Fibroblast of lung (primary cell): ENCODE data around the gene UBR4. TPM values are rescaled to one million over a fixed set of nuclear protein-coding genes. Genes with fewer than 3 reads are reported as not detected.

Experiments used
- DNase-seq, 2 donors: peaks; one replicate each; pipeline versions ENCODE4 v3.0.0 to v3.0.0-alpha.2; 2010; ENCODE audit warnings: low read depth in 2 of 2
- H2AFZ ChIP-seq: 2 replicates; pipeline ENCODE4 v1.5.1; 2012; ENCODE audit warnings: low read length, control low read depth, inconsistent platforms
- H3K27ac ChIP-seq: 2 replicates; pipeline ENCODE4 v1.5.1; 2011; ENCODE audit warnings: low read length, control low read depth; ENCODE audit not compliant: insufficient read depth
- H3K27me3 ChIP-seq: 2 replicates; pipeline ENCODE4 v1.5.1; 2011; ENCODE audit warnings: mild to moderate bottlenecking, low read length; ENCODE audit not compliant: control insufficient read depth, insufficient read depth
- H3K36me3 ChIP-seq: 2 replicates; pipeline ENCODE4 v1.5.1; 2011; ENCODE audit warnings: low read length; ENCODE audit not compliant: control insufficient read depth, insufficient read depth
- H3K4me1 ChIP-seq: 2 replicates; pipeline ENCODE4 v1.5.1; 2011; ENCODE audit warnings: low read length; ENCODE audit not compliant: control insufficient read depth, insufficient read depth; ENCODE audit errors: extremely low read depth
- H3K4me2 ChIP-seq: 2 replicates; pipeline ENCODE4 v1.5.1; 2011; ENCODE audit warnings: low read length, control low read depth; ENCODE audit not compliant: insufficient read depth; ENCODE audit errors: extremely low read depth
- H3K4me3 ChIP-seq, 4 experiments: fragments of 200-600 bp in 1 of 4; sonication (generic) in 1 of 4; replicated peaks in 1 of 4; 2 replicates each; pipeline ENCODE4 v1.5.1; 2011 to 2016; ENCODE audit warnings: low read length in 4 of 4, low read depth in 3 of 4, mild to moderate bottlenecking in 3 of 4, control low read depth in 2 of 4, inconsistent platforms in 1 of 4, mixed read lengths in 1 of 4; ENCODE audit not compliant: insufficient read depth in 1 of 4; ENCODE audit errors: control extremely low read depth in 1 of 4
- H3K79me2 ChIP-seq: 2 replicates; pipeline ENCODE4 v1.5.1; 2012; ENCODE audit warnings: mild to moderate bottlenecking, low read length, inconsistent platforms; ENCODE audit not compliant: control insufficient read depth, insufficient read depth
- H3K9ac ChIP-seq: 2 replicates; pipeline ENCODE4 v1.5.1; 2011; ENCODE audit warnings: mild to moderate bottlenecking, low read length, control low read depth; ENCODE audit not compliant: insufficient read depth
- H3K9me3 ChIP-seq: 2 replicates; pipeline ENCODE4 v1.5.1; 2012; ENCODE audit warnings: low read depth, low read length; ENCODE audit not compliant: control insufficient read depth, insufficient read depth
- H4K20me1 ChIP-seq: 2 replicates; pipeline ENCODE4 v1.5.1; 2011; ENCODE audit warnings: low read length; ENCODE audit not compliant: control insufficient read depth, insufficient read depth; ENCODE audit errors: extremely low read depth
- CTCF ChIP-seq, 2 donors: IDR thresholded peaks in 1 of 2; conservative IDR thresholded peaks in 1 of 2; 1 replicate in 1 of 2; 2 replicates in 1 of 2; pipeline ENCODE4 v1.5.1; 2011 to 2012; ENCODE audit warnings: low read length in 2 of 2, control low read depth in 1 of 2, inconsistent platforms in 1 of 2, low read depth in 1 of 2, mild to moderate bottlenecking in 1 of 2
- EZH2 ChIP-seq: IDR thresholded peaks from 2 replicates; pipeline ENCODE4 v1.5.1; 2012; ENCODE audit warnings: low read length, control low read depth, mild to moderate bottlenecking; ENCODE audit errors: missing control alignments
- polyA plus RNA-seq, 2 donors: library from polyadenylated mRNA; depleted of rRNA in 1 of 2; stranded (reverse) in 1 of 2; unstranded in 1 of 2; fragments of >200 nt; gene quantifications; 2 replicates each; pipeline ENCODE4 v1.2.1, GENCODE V29; 2011 to 2012; ENCODE audit warnings: missing spikeins in 1 of 2
- total RNA-seq: library from RNA; depleted of rRNA; stranded (reverse); fragments of >200 nt; gene quantifications from 2 replicates; pipeline ENCODE4 v1.2.1, GENCODE V29; 2014

Gene UBR4
- total and polyA plus RNA-seq, 2 donors (not counting 1 experiment from before 2014, with no cell fraction given): 32.0 to 164 TPM

DNA sequence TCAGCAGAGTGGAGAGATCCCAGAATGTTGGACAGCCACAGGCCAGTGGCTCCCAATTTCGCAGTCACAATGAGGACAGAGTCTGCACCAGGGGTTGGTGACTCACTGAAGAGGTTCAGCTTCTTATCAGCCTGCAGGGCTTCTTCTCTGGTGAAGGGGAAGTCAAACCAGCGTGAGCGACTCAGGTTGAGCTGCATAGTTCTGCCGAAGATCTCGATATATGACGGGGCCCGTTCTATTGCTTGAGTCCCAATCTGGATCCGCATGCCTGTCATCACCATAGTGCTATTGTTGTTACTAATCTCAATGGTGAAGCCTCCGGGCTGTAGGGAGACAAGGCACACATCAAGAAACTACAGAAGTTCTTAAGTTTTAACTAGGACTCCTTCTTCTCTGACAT, 58.5 kb downstream of the UBR4 start:
- Histone ChIP-seq H3K4me1 (no peaks in the 10 kb centered on the region), H4K20me1 (no peaks in the 10 kb centered on the region)

GRCh38 chr1:19149736-19150135, 60.3 kb downstream of the UBR4 start:
- no peaks in the 10 kb centered on the region for H3K4me1 ChIP-seq
- no peak overlapping the region for H3K4me3 ChIP-seq
- H3K9ac ChIP-seq: no peak overlapping the region
- H3K36me3 ChIP-seq: peaks cover 40% of the 10 kb centered on the region
- H2AFZ ChIP-seq: no peak overlapping the region
- DNase-seq: no peak
- no peak for TF ChIP-seq EZH2
- no peak for TF ChIP-seq CTCF (conservative IDR thresholded peaks at IDR 0.05 in 1 of 2, IDR thresholded peaks at IDR 0.05 in 1 of 2; ENCODE audit: low read depth in 1 of 2, low read length in 2 of 2)
- no peaks in the 10 kb centered on the region for H3K79me2 ChIP-seq
- H3K4me2 ChIP-seq: no peak overlapping the region
- H3K9me3 ChIP-seq: no peaks in the 10 kb centered on the region
- H3K27ac ChIP-seq: no peak overlapping the region
- no peaks in the 10 kb centered on the region for H3K27me3 ChIP-seq
- H4K20me1 ChIP-seq: no peaks in the 10 kb centered on the region

More for the DNA sequence above, 58.5 kb downstream of the UBR4 start:
- TF ChIP-seq CTCF (conservative IDR thresholded peaks at IDR 0.05 in 1 of 2, IDR thresholded peaks at IDR 0.05 in 1 of 2; ENCODE audit: low read depth in 1 of 2, low read length in 2 of 2) (no peak), EZH2 (no peak)
- Histone ChIP-seq H3K27me3 (no peaks in the 10 kb centered on the region), H3K9me3 (no peaks in the 10 kb centered on the region), H3K79me2 (no peaks in the 10 kb centered on the region), H3K4me2 (no peak overlapping the region), H3K36me3 (peaks cover 47% of the 10 kb centered on the region), H2AFZ (no peak overlapping the region), H3K4me3 (no peak overlapping the region), H3K9ac (no peak overlapping the region), H3K27ac (no peak overlapping the region)
- no peak for DNase-seq

DNA sequence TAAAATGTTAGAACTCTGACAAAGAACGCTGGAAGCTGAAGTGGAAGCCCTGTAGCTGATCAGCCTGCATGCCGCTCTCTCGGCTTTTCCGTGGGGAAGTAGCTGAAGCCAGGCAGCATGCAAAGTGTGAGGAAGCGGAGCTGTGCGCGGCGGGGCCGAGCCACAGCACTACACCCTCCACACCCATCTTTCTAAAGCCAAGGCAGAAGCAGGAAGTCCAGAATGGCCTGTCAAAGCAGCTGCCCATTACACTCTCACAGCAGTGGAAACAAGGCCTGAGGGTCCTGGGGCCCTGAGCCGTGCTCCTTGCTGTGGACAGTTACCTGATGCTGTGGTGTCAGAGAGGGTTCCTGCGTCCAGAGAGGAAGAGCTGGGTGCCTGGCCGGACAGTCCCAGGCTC, 69.6 kb downstream of the UBR4 start:
- Histone ChIP-seq H3K4me2 (no peak overlapping the region), H3K36me3 (peaks cover 25% of the 10 kb centered on the region), H3K79me2 (no peaks in the 10 kb centered on the region), H3K4me1 (no peaks in the 10 kb centered on the region), H2AFZ (no peak overlapping the region), H4K20me1 (no peaks in the 10 kb centered on the region), H3K4me3 (no peak overlapping the region), H3K9ac (no peak overlapping the region), H3K27me3 (no peaks in the 10 kb centered on the region), H3K9me3 (no peaks in the 10 kb centered on the region), H3K27ac (no peak overlapping the region)
- no peak for TF ChIP-seq CTCF (conservative IDR thresholded peaks at IDR 0.05 in 1 of 2, IDR thresholded peaks at IDR 0.05 in 1 of 2; ENCODE audit: low read depth in 1 of 2, low read length in 2 of 2)
- TF ChIP-seq EZH2: no peak
- no peak for DNase-seq
